SK-N-SH treated with all-trans-retinoic acid at 6 μM for 48 hours (cell line): Measurements from ENCODE around the gene KRTAP12-3.

Experiments used
- ATAC-seq: fragments of 200-7000 bp; cut with Tn5 transposase; 3 replicates; pipeline ENCODE4 v1.9.1; 2020; ENCODE audit warnings: mild to moderate bottlenecking, moderate library complexity
- ARNTL ChIP-seq: fragments of 450-650 bp; formaldehyde crosslinking; IDR thresholded peaks from 2 replicates; pipeline ENCODE4 v1.5.0; 2020; ENCODE audit warnings: low read depth, mild to moderate bottlenecking, moderate library complexity, borderline replicate concordance
- BACH2 ChIP-seq: fragments of 250-450 bp; sonication (Bioruptor Pico); IDR thresholded peaks from 2 replicates; pipeline ENCODE4 v1.9.0; 2021; ENCODE audit warnings: mild to moderate bottlenecking, borderline replicate concordance
- CSDC2 ChIP-seq: fragments of 250-450 bp; sonication (Bioruptor Pico); IDR thresholded peaks from 2 replicates; pipeline ENCODE4 v1.5.0; 2020; ENCODE audit warnings: mild to moderate bottlenecking, moderate library complexity
- CSRNP3 ChIP-seq: fragments of 250-450 bp; sonication (Bioruptor Pico); IDR thresholded peaks from 2 replicates; pipeline ENCODE4 v1.5.1; 2021; ENCODE audit warnings: mild to moderate bottlenecking, moderate library complexity
- ESRRG ChIP-seq: fragments of 250-450 bp; sonication (Bioruptor Pico); IDR thresholded peaks from 2 replicates; pipeline ENCODE4 v1.6.1; 2021; ENCODE audit warnings: mild to moderate bottlenecking
- GLIS3 ChIP-seq: fragments of 250-450 bp; sonication (Bioruptor Pico); IDR thresholded peaks from 2 replicates; pipeline ENCODE4 v1.5.0; 2020; ENCODE audit warnings: mild to moderate bottlenecking, moderate library complexity
- ISL1 ChIP-seq: fragments of 250-450 bp; sonication (Bioruptor Pico); IDR thresholded peaks from 2 replicates; pipeline ENCODE4 v2.1.2; 2022; ENCODE audit warnings: mild to moderate bottlenecking, moderate library complexity
- OSR1 ChIP-seq: fragments of 250-450 bp; sonication (Bioruptor Pico); IDR thresholded peaks from 2 replicates; pipeline ENCODE4 v1.8.0; 2022; ENCODE audit warnings: moderate library complexity, mild to moderate bottlenecking, inconsistent platforms
- PPARA ChIP-seq: fragments of 250-450 bp; sonication (Bioruptor Pico); IDR thresholded peaks from 2 replicates; pipeline ENCODE4 v1.5.0; 2020; ENCODE audit warnings: mild to moderate bottlenecking, borderline replicate concordance
- RARB ChIP-seq: fragments of 250-450 bp; sonication (Bioruptor Pico); IDR thresholded peaks from 2 replicates; pipeline ENCODE4 v1.8.0; 2021; ENCODE audit warnings: mild to moderate bottlenecking, moderate library complexity
- SNAI2 ChIP-seq: fragments of 250-450 bp; sonication (Bioruptor Pico); IDR thresholded peaks from 2 replicates; pipeline ENCODE4 v1.5.0; 2020; ENCODE audit warnings: mild to moderate bottlenecking, moderate library complexity
- TCF4 ChIP-seq: fragments of 250-450 bp; sonication (Bioruptor Pico); IDR thresholded peaks from 2 replicates; pipeline ENCODE4 v1.8.0; 2021; ENCODE audit warnings: mild to moderate bottlenecking, moderate library complexity, borderline replicate concordance
- TOX ChIP-seq: fragments of 250-450 bp; sonication (Bioruptor Pico); IDR thresholded peaks from 2 replicates; pipeline ENCODE4 v1.8.0; 2021; ENCODE audit warnings: mild to moderate bottlenecking, moderate library complexity, borderline replicate concordance
- ZC3H10 ChIP-seq: fragments of 250-450 bp; sonication (Bioruptor Pico); IDR thresholded peaks from 2 replicates; pipeline ENCODE4 v1.5.1; 2021; ENCODE audit warnings: mild to moderate bottlenecking, moderate library complexity
- ZFP3 ChIP-seq: fragments of 250-450 bp; sonication (Bioruptor Pico); IDR thresholded peaks from 2 replicates; pipeline ENCODE4 v1.5.0; 2020; ENCODE audit warnings: mild to moderate bottlenecking, moderate library complexity
- ZFP30 ChIP-seq: fragments of 450-650 bp; formaldehyde crosslinking; IDR thresholded peaks from 2 replicates; pipeline ENCODE4 v1.5.0; 2022; ENCODE audit warnings: mild to moderate bottlenecking, moderate library complexity
- ZNF565 ChIP-seq: fragments of 450-650 bp; formaldehyde crosslinking; conservative IDR thresholded peaks from 2 replicates; pipeline ENCODE4 v1.5.0; 2020; ENCODE audit warnings: low read depth, mild to moderate bottlenecking, moderate library complexity
- TF ChIP-seq, protein P1 (sequence below): fragments of 250-450 bp; sonication (Bioruptor Pico); IDR thresholded peaks from 2 replicates; pipeline ENCODE4 v1.5.0; 2020; ENCODE audit warnings: mild to moderate bottlenecking, moderate library complexity
- TF ChIP-seq, protein P2 (sequence below): fragments of 250-450 bp; sonication (Bioruptor Pico); IDR thresholded peaks from 2 replicates; pipeline ENCODE4 v1.8.0; 2020; ENCODE audit warnings: mild to moderate bottlenecking, moderate library complexity, borderline replicate concordance
- TF ChIP-seq, protein P3 (sequence below): fragments of 250-450 bp; sonication (Bioruptor Pico); IDR thresholded peaks from 2 replicates; pipeline ENCODE4 v1.5.1; 2020; ENCODE audit warnings: low read depth, mild to moderate bottlenecking, moderate library complexity

KRTAP12-3 gene

DNA sequence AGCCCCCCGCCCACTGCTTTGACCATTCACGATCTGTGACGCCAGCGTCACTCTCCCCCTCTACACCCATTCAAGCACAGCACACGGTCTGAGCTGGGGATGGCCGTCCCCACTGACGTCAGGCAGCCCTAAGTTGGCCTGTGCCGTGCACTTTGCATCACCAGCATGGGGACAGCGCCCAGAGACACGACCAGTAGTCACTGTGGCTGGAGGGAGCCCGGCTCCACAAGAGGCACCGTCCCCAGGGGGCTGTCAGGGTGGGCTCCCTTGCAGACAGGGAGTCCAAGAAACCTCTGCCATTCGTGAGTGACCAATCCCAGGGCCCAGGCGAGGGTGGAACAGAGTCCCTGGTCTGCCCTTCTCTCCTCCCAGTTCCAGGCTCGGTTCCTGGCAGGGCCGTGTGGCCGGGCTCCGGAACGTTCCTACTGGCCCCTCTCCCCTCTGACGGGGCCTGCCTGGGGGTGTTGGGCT lies 43.5 kb upstream of the KRTAP12-3 start:
- TF ChIP-seq ESRRG: no peak
- TF ChIP-seq ARNTL: no peak
- no peak for TF ChIP-seq CSDC2 (CRISPR knock-in tag)
- no peak for TF ChIP-seq ISL1 (CRISPR knock-in tag)
- no peak for TF ChIP-seq GLIS3 (CRISPR knock-in tag)
- no peak for ATAC-seq

GRCh38 chr21:44614961-44615391 lies 42.8 kb upstream of the KRTAP12-3 start:
- no peak for TF ChIP-seq ZFP3 (CRISPR knock-in tag)
- TF ChIP-seq OSR1 (CRISPR knock-in tag): no peak
- no peak for ATAC-seq

- ATAC-seq: no peak
- TF ChIP-seq TOX (CRISPR knock-in tag) (no peak), SNAI2 (CRISPR knock-in tag) (no peak), ARNTL (no peak), CSRNP3 (CRISPR knock-in tag) (no peak), ZFP3 (CRISPR knock-in tag) (no peak), TCF4 (no peak), OSR1 (CRISPR knock-in tag) (no peak), RARB (CRISPR knock-in tag) (no peak)
- TF ChIP-seq, protein P1, sequence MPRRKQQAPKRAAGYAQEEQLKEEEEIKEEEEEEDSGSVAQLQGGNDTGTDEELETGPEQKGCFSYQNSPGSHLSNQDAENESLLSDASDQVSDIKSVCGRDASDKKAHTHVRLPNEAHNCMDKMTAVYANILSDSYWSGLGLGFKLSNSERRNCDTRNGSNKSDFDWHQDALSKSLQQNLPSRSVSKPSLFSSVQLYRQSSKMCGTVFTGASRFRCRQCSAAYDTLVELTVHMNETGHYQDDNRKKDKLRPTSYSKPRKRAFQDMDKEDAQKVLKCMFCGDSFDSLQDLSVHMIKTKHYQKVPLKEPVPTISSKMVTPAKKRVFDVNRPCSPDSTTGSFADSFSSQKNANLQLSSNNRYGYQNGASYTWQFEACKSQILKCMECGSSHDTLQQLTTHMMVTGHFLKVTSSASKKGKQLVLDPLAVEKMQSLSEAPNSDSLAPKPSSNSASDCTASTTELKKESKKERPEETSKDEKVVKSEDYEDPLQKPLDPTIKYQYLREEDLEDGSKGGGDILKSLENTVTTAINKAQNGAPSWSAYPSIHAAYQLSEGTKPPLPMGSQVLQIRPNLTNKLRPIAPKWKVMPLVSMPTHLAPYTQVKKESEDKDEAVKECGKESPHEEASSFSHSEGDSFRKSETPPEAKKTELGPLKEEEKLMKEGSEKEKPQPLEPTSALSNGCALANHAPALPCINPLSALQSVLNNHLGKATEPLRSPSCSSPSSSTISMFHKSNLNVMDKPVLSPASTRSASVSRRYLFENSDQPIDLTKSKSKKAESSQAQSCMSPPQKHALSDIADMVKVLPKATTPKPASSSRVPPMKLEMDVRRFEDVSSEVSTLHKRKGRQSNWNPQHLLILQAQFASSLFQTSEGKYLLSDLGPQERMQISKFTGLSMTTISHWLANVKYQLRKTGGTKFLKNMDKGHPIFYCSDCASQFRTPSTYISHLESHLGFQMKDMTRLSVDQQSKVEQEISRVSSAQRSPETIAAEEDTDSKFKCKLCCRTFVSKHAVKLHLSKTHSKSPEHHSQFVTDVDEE (CRISPR knock-in tag): no peak
These were observed 42.3 kb upstream of the KRTAP12-3 start for GRCh38 chr21:44615466-44615865.

- TF ChIP-seq SNAI2 (CRISPR knock-in tag) (no peak), RARB (CRISPR knock-in tag) (no peak), ARNTL (no peak), ESRRG (no peak), ZNF565 (CRISPR knock-in tag) (no peak), CSRNP3 (CRISPR knock-in tag) (no peak), ZFP30 (CRISPR knock-in tag) (no peak), OSR1 (CRISPR knock-in tag) (no peak), PPARA (CRISPR knock-in tag) (no peak), CSDC2 (CRISPR knock-in tag) (no peak), TCF4 (no peak), ZC3H10 (CRISPR knock-in tag) (no peak), ZFP3 (CRISPR knock-in tag) (no peak), BACH2 (no peak), TOX (CRISPR knock-in tag) (no peak), ISL1 (CRISPR knock-in tag) (no peak)
- TF ChIP-seq, protein P2, sequence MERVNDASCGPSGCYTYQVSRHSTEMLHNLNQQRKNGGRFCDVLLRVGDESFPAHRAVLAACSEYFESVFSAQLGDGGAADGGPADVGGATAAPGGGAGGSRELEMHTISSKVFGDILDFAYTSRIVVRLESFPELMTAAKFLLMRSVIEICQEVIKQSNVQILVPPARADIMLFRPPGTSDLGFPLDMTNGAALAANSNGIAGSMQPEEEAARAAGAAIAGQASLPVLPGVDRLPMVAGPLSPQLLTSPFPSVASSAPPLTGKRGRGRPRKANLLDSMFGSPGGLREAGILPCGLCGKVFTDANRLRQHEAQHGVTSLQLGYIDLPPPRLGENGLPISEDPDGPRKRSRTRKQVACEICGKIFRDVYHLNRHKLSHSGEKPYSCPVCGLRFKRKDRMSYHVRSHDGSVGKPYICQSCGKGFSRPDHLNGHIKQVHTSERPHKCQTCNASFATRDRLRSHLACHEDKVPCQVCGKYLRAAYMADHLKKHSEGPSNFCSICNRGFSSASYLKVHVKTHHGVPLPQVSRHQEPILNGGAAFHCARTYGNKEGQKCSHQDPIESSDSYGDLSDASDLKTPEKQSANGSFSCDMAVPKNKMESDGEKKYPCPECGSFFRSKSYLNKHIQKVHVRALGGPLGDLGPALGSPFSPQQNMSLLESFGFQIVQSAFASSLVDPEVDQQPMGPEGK (CRISPR knock-in tag): no peak
- TF ChIP-seq, protein P3, sequence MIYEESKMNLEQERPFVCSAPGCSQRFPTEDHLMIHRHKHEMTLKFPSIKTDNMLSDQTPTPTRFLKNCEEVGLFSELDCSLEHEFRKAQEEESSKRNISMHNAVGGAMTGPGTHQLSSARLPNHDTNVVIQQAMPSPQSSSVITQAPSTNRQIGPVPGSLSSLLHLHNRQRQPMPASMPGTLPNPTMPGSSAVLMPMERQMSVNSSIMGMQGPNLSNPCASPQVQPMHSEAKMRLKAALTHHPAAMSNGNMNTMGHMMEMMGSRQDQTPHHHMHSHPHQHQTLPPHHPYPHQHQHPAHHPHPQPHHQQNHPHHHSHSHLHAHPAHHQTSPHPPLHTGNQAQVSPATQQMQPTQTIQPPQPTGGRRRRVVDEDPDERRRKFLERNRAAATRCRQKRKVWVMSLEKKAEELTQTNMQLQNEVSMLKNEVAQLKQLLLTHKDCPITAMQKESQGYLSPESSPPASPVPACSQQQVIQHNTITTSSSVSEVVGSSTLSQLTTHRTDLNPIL (CRISPR knock-in tag): no peak
- TF ChIP-seq, protein P1 (CRISPR knock-in tag): no peak
- no peak for ATAC-seq
These were observed 41.7 kb upstream of the KRTAP12-3 start for GRCh38 chr21:44615911-44616590.
